ENCODE data around the gene RBM5. TPM values are rescaled to one million over a fixed set of nuclear protein-coding genes. Genes with fewer than 3 reads are reported as not detected.

Gene RBM5
- total RNA-seq, 1 experiment from 2014 or later: 92.1 TPM

- POLR2A ChIA-PET: no interaction called here
- H3K36me3 Mint-ChIP-seq: peaks cover 82% of the 10 kb centered on the region
Observed at GRCh38 chr3:50095352-50095998, 6.8 kb downstream of the RBM5 start.

GRCh38 chr3:50100386-50100785 is 11.7 kb downstream of the RBM5 start:
- TF ChIP-seq ZSCAN18 (CRISPR knock-in tag; IDR thresholded peaks at IDR 0.05) (no peak), CBFB (CRISPR knock-in tag; IDR thresholded peaks at IDR 0.05; ENCODE audit: low read depth) (no peak), SMAD4 (CRISPR knock-in tag; IDR thresholded peaks at IDR 0.05) (no peak), HMGA2 (CRISPR knock-in tag; IDR thresholded peaks at IDR 0.05) (no peak), IRF1 (CRISPR knock-in tag; IDR thresholded peaks at IDR 0.05) (no peak), ZNF121 (CRISPR knock-in tag; IDR thresholded peaks at IDR 0.05) (no peak)
- POLR2A ChIA-PET: no interaction called here
- no peaks in the 10 kb centered on the region for H3K9me3 Mint-ChIP-seq
- no peak overlapping the region for H3K27ac Mint-ChIP-seq
- H3K4me1 Mint-ChIP-seq: no peaks in the 10 kb centered on the region
- H3K4me3 Mint-ChIP-seq: no peak overlapping the region
- DNase-seq (ENCODE audit: low spot score) (no peak), ATAC-seq (no peak)
- H3K27me3 Mint-ChIP-seq (ENCODE audit: low read depth): no peaks in the 10 kb centered on the region
- CTCF ChIA-PET: no interaction called here
- H3K36me3 Mint-ChIP-seq: peaks cover 89% of the 10 kb centered on the region

More at GRCh38 chr3:50095352-50095998, 6.8 kb downstream of the RBM5 start:
- CTCF ChIA-PET: no interaction called here
- no peak overlapping the region for H3K4me3 Mint-ChIP-seq
- DNase-seq (ENCODE audit: low spot score) (no peak), ATAC-seq (no peak)
- H3K27me3 Mint-ChIP-seq (ENCODE audit: low read depth): no peaks in the 10 kb centered on the region
- no peak overlapping the region for H3K27ac Mint-ChIP-seq
- TF ChIP-seq ATF6 (CRISPR knock-in tag; IDR thresholded peaks at IDR 0.05) (no peak), ZNF416 (CRISPR knock-in tag; IDR thresholded peaks at IDR 0.05) (no peak), SP1 (CRISPR knock-in tag; conservative IDR thresholded peaks at IDR 0.05) (no peak), IRF1 (CRISPR knock-in tag; IDR thresholded peaks at IDR 0.05) (no peak)
- no peaks in the 10 kb centered on the region for H3K9me3 Mint-ChIP-seq
- peaks cover 3% of the 10 kb centered on the region for H3K4me1 Mint-ChIP-seq

- peaks cover 85% of the 10 kb centered on the region for H3K36me3 Mint-ChIP-seq
- ATAC-seq (no peak), DNase-seq (ENCODE audit: low spot score) (no peak)
- no peak overlapping the region for H3K4me3 Mint-ChIP-seq
- POLR2A ChIA-PET: no interaction called here
- no peak overlapping the region; the same call in 1 of the 2 replicates for H3K27ac Mint-ChIP-seq
- no peaks in the 10 kb centered on the region for H3K4me1 Mint-ChIP-seq
- CTCF ChIA-PET: no interaction called here
- H3K27me3 Mint-ChIP-seq (ENCODE audit: low read depth): no peaks in the 10 kb centered on the region
- no peak for TF ChIP-seq E2F4 (CRISPR knock-in tag; IDR thresholded peaks at IDR 0.05; ENCODE audit: borderline replicate concordance, low read depth)
- TF ChIP-seq MXD4 (CRISPR knock-in tag; IDR thresholded peaks at IDR 0.05; ENCODE audit: borderline replicate concordance): no peak
- no peak for TF ChIP-seq ZMAT4 (CRISPR knock-in tag; IDR thresholded peaks at IDR 0.05)
- no peak for TF ChIP-seq SOX15 (CRISPR knock-in tag; IDR thresholded peaks at IDR 0.05)
- no peaks in the 10 kb centered on the region for H3K9me3 Mint-ChIP-seq
Observed at GRCh38 chr3:50100956-50101845, 12.5 kb downstream of the RBM5 start.

Measured in WTC11 (cell line).